OCI-LY7 (cell line): ENCODE results near the gene ATR.

Experiments
- CTCF ChIP-seq: fragments of 200-600 bp; sonication (generic); conservative IDR thresholded peaks from 2 replicates; pipeline ENCODE4 v1.5.1; 2014; ENCODE audit warnings: mild to moderate bottlenecking, antibody characterized with exemption, low read length, moderate library complexity, mixed read lengths
- EZH2phosphoT487 ChIP-seq: fragments of 200-600 bp; sonication (generic); IDR thresholded peaks from 2 replicates; pipeline ENCODE4 v1.6.1; 2018; ENCODE audit warnings: low read depth, borderline replicate concordance, mild to moderate bottlenecking, mixed run types, antibody characterized with exemption, low read length, moderate library complexity, mixed read lengths

GRCh38 chr3:142468456-142468855 lies 110.1 kb downstream of the ATR start:
- TF ChIP-seq CTCF (no peak), EZH2phosphoT487 (no peak)
